ENCODE data around the gene COL4A3.

COL4A3 gene

DNA sequence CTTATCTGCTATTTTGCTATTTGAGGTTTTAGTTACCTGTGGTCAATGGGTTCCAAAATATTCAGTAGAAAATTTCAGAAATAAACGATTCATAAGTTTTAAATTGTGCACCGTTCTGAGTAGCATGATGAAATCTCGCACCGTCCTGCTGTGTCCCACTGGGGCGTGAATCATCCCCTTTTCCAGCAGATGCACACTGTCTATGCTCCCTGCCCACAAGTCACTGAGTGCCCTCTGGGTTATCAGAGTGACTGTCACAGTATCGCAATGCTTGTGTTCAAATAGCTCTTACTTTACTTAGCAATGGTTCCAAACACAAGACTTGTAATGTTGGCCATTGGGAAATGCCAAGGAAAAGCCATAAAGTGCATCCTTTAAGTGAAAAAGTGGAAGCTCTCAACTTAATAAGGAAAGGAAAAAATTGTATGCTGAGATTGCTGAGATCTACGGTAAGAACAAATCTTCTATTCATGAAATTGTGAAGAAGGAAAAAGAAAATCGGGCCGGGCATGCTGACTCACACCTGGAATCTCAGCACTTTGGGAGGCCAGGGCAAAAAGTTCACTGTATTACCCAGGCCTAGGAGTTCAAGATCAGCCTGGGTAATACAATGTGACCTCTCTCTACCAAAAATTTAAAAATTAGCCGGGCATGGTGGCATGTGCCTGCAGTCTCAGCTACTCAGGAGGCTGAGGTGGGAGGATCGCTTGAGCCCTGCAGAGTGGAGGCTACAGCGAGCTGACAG, 13.3 kb downstream of the COL4A3 start:
- H3K4me3 ChIP-seq (ENCODE audit: low read length) = no peak overlapping the region
- DNase-seq (ENCODE audit: low read depth) = no peak
- TF ChIP-seq, protein P1, sequence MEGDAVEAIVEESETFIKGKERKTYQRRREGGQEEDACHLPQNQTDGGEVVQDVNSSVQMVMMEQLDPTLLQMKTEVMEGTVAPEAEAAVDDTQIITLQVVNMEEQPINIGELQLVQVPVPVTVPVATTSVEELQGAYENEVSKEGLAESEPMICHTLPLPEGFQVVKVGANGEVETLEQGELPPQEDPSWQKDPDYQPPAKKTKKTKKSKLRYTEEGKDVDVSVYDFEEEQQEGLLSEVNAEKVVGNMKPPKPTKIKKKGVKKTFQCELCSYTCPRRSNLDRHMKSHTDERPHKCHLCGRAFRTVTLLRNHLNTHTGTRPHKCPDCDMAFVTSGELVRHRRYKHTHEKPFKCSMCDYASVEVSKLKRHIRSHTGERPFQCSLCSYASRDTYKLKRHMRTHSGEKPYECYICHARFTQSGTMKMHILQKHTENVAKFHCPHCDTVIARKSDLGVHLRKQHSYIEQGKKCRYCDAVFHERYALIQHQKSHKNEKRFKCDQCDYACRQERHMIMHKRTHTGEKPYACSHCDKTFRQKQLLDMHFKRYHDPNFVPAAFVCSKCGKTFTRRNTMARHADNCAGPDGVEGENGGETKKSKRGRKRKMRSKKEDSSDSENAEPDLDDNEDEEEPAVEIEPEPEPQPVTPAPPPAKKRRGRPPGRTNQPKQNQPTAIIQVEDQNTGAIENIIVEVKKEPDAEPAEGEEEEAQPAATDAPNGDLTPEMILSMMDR (conservative IDR thresholded peaks at IDR 0.05; ENCODE audit: low read length) = no peak

DNA sequence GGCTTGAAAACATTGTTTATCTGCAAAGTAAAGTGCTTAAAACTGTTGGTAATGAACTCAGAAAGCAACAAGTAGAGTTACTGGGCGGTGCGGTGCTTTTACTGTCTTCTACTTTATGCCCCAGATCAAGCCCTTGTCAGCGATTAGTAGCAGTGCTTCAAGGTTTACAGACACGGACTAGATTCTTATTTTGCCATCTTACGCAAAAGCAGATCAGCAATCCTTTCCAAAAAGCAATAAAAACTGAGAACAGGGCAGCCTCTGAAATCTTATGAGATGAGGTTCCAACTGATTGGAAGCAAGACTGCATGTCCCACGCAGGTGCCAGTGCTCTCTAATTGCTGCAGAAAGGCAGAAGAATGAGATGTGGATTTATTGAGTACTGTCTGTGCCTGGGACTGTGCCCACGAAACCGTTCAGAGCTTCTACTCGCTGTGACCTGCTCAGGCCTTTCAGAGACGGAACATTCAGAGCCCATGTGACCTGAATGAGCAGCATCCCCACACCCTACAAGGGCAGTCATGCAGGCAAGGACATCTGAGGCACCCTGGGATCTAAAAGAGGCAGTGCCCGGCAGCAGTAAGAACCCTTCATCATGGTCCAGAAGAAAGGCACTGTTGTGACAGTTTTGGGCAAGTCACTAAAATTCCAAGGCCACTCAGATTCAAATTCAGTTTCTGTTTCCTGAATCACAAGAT, 15.7 kb downstream of the COL4A3 start:
- DNase-seq (ENCODE audit: low read depth) = no peak
- TF ChIP-seq, protein P1 (conservative IDR thresholded peaks at IDR 0.05; ENCODE audit: low read length) = no peak
- no peak overlapping the region for H3K4me3 ChIP-seq (ENCODE audit: low read length)

DNA sequence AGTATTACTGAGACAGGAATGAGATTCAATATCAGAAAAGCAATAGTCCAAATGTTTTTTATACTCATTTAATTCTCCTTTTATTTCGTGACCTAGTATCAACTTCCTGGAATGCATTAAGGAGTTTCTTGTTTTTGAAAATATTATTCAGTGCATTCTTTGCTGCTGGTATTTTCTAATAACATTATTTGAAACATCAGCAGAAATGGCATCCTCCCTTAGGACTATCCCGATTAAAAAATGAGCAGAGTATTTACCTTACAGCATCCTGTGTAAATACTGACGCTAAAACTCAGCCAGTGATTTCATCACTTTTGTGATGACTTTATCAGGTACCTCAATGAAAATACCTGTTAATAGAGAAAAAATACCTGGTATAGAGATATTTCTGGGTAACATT, 16.3 kb downstream of the COL4A3 start:
- TF ChIP-seq, protein P1 (conservative IDR thresholded peaks at IDR 0.05; ENCODE audit: low read length) = no peak
- H3K4me3 ChIP-seq (ENCODE audit: low read length) = no peak overlapping the region
- DNase-seq (ENCODE audit: low read depth) = no peak

DNA sequence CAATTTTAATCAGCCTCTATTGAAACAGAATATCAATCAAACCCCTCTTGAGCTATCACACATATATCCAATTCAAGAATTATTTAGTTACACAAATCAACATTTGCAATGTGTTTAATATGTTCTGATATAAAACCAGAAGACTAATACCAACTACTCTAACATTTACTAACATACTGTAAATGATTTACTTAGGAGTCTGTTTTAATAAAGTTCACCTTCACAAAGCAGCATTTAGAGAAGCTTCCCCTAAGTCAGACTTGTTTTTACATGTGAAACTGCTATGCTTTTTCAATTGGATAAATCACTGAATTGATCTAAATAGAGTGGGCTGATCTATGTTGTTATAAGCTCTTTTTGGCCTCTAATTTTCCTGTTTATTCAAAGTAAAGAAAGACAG, 18.3 kb downstream of the COL4A3 start:
- no peak for DNase-seq (ENCODE audit: low read depth)
- TF ChIP-seq, protein P1 (conservative IDR thresholded peaks at IDR 0.05; ENCODE audit: low read length) = no peak
- H3K4me3 ChIP-seq (ENCODE audit: low read length) = no peak overlapping the region

DNA sequence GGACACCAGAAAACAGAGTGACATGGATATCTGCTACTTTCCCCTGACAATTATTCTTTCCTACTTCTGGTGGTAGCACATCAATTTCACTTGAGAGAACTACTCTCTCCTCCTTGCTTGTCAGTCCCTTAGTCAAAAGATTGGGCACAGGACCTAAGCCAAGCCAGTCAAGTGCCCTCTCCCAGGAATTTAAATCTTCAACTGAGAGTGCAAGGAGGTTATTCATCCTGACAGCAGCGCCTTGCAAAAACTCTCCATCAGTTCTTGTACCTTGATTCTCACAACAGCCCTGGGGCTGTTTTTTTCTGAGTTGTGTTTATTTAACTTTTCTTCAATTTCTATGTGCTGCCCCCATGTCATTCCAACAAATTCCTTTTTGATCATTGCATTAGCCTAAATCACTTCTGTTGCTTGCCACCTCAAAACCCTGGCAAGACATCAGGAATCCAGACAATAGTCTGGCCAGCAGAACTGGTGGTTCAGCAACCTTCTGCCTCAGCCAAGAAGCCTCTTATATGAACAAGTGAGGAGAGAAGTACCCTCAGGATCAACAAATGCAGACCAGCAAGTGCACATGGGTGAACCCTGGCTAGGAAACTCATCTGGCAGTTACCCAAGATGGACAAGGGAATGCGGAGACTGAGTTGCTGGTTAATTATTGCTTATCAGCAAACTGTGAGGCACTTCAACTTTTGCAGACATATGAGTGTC, 19.4 kb downstream of the COL4A3 start:
- DNase-seq (ENCODE audit: low read depth) = no peak
- TF ChIP-seq, protein P1 (conservative IDR thresholded peaks at IDR 0.05; ENCODE audit: low read length) = no peak
- no peak overlapping the region for H3K4me3 ChIP-seq (ENCODE audit: low read length)

DNA sequence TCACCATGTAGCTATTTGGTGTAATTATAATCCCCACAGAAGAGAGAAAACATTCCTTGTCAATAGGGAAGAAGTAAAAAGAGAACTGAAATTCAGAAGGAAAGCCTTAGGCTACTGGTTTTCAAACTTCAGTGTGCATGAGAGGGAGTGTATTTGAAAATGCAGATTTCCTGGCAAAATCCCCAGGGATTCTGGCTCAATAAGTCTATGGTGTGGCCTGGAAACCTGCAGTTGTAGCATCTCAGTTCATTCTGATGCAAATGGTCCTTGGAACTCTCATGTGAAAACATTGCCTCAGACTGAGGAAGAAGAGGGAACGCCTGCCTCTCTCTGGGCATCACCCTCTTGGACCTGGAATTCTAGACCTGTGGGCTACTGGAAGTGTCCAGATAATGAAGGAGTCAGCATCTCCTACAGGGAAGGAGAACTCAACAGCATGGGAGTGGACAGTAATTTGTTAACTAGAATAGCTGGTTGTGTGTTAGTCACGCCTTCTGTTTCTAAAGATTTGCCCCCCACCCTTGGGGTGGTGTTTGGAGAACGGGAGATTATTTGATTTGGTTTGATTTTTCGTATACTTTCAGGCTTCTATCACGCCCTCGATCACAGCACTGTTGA, 21.3 kb downstream of the COL4A3 start:
- no peak for DNase-seq (ENCODE audit: low read depth)
- no peak overlapping the region for H3K4me3 ChIP-seq (ENCODE audit: low read length)
- TF ChIP-seq, protein P1 (conservative IDR thresholded peaks at IDR 0.05; ENCODE audit: low read length) = no peak

Measured in AG10803 (cell line).